NCI-H748 treated with DMSO at 0.1 percent for 48 hours (cell line): ENCODE results near the gene MRGPRE.
"Not testable (repeated sequence)": the region's sequence is repeated elsewhere in the genome, so short reads cannot be mapped to it uniquely, and the experiment has no call there.

Source experiments
- DNase-seq: peaks from one replicate; lab custom pipeline; 2025; lab: John Stamatoyannopoulos, UW

MRGPRE gene, protein sequence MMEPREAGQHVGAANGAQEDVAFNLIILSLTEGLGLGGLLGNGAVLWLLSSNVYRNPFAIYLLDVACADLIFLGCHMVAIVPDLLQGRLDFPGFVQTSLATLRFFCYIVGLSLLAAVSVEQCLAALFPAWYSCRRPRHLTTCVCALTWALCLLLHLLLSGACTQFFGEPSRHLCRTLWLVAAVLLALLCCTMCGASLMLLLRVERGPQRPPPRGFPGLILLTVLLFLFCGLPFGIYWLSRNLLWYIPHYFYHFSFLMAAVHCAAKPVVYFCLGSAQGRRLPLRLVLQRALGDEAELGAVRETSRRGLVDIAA

DNA sequence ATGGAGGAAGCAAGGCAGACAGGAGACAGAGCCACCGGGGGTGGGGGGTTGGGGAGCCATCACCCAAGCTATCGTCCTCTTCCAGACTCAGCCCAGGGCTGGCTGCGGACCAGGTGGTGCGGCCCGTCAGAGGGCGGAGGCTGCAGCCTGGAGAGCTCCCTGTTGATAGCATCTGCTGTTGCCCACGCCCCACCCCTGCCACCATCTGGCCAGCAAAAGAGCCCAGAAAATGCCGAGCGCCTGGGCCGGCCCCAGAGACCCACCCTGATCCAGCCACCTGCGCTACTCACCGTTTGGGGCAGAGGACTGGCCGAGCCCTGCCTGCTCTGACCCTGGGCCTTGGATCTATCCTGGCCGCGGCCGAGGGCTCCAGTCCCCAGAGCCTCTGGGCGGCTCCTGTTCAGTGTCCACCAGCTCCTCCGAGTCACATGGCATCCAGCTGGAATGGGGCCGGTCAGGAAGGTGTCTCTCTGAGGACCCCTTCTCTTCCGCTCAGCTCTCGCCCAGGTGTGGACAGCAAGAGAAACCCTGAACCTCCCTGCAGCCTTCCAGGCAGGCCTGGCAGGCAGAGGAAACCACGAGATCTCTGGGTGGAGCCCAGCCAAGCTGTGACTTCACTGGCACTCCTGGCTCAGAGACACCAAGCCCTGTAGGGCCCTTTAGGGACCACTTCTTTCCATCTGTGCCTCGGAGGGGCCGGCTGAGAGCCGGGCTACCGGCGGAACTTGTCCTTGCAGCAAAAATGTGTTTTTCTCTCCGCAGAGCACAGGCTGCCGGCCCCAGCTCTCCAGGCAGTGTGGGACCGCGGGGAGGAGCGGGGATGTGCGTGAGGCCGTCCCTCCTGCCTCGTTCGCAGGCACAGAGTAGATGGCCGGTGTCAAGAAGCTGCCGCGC is at the start of gene MRGPRE:
Gene MRGPRE, minus strand, starts transcription at position 567 of the 894 bp plus-strand sequence. CDS start 3,618 bp downstream, outside the sequence.
- DNase-seq = no peak

DNA sequence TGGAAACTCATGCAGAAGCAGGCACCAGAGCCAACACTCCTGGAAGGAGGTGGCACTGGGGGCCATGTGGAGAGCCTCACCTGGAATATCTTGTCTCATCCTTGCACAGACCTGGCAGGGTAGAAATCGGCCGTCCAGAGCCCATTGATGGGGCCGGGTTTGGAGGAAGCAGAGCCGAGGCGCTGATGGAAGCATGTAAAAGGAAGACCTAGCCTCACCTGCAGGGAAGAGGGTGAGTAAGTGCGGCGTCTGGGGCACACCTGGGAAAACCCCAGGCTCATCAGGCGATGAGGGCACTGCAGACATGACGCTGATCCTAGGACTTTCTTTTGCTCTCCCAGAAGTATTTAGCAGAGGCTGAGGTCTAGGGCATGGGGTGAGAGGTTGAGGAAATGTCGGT is 48.9 kb upstream of the MRGPRE start:
- not testable (repeated sequence) for DNase-seq

DNA sequence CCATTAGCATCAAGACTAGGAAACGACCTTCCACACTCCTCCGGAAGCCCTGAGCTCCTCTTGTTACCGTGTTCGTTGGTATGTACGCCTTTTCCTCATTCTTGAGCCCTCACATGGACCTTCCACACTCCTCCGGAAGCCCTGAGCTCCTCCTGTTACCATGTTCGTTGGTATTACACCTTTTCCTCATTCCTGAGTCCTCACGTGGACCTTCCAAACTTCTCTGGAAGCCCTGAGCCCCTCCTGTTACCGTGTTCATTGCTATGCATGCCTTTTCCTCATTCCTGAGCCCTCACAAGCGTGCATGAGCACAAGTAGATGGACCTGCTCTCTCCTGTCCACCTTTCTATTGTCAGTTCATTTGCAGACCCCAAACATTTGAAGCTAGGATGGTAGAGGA is 48.4 kb upstream of the MRGPRE start:
- DNase-seq = not testable (repeated sequence)

DNA sequence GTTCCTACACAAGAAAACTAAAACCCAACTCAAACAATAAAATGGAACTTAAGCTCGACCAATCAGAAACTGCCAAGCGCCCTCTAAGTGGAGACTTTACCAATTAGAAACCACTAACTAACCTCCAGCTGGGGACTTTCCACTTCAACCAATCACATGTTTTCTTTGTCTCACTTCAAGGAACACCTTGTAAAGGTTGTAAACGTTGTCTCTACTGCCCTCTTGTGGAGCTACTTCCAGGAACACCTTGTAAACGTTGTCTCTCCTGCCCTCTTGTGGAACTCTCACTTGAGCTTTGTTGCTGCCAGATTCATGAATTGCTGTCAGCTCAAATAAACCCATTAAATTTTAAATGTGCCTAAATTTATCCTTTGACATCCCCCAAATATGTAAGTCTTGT is 46.7 kb upstream of the MRGPRE start:
- DNase-seq = not testable (repeated sequence)

DNA sequence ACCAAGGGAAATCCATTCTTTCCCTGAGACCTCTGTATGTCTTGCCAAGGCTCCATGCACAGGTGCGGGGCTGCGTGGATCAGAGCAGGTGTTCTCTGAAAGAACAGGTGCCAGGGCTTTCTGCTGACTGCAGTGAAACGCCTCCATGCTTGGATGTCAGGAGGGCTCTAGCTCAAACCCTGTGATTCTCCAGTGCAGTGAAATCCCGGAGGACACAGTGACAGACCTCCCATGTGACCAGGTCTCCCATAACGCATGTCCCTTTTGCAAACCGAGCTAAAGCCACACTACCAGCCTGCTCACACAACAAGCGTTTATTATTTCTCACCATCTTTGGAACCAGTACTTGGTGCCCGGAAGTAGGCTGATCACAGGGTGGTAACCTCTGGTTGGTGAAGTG is 41.4 kb upstream of the MRGPRE start:
- DNase-seq = not testable (repeated sequence)

DNA sequence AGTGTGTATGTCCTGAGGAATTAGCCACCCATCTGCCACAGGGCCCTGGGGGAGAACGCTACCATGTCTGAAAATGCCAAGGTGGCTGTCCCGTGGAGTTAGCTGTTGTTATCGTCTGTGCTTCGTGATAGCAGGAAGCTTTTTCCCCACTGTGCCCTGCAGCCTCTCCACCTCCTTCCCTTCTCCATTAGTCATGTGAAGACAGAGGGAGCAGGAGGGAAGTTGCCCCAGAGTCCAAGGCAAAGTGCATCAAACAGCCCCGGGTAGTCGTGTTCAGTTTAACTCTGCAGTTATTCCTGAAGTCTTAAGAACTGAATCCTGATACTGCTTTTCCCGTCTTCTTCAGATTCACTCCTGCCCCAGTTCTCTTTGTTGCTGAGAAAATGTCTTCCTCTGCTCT is 30.3 kb upstream of the MRGPRE start:
- DNase-seq = not testable (repeated sequence)

DNA sequence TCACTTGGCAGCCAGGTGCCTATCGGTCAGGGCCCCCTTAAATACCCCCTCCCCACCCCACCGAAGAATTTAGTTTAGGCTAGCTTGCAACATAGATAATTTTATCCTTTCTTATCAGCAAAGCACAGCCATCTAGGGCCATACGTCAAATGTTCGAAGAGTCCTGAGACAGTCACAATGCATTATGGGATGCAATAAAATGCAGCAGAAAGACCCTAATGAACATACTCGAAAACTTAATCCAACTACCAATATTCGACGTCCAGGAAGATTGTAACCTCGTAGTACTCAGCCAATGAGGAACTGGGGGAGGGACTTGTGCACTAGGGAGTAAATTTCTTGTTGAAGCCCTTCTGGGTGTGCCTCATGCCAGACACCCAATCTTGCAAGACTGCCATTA is 29.6 kb upstream of the MRGPRE start:
- DNase-seq = not testable (repeated sequence)

DNA sequence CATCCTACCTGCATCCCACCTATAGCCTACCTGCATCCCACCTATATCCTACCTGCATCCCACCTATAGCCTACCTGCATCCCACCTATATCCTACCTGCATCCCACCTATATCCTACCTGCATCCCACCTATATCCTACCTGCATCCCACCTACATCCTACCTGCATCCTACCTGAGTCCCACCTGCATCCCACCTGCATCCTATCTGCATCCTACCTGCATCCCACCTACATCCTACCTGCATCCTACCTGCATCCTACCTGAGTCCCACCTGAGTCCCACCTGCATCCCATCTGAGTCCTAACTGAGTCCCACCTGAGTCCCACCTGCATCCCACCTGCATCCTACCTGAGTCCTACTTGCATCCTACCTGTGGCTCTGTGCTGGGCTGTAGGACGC is 25.3 kb upstream of the MRGPRE start:
- not testable (repeated sequence) for DNase-seq

DNA sequence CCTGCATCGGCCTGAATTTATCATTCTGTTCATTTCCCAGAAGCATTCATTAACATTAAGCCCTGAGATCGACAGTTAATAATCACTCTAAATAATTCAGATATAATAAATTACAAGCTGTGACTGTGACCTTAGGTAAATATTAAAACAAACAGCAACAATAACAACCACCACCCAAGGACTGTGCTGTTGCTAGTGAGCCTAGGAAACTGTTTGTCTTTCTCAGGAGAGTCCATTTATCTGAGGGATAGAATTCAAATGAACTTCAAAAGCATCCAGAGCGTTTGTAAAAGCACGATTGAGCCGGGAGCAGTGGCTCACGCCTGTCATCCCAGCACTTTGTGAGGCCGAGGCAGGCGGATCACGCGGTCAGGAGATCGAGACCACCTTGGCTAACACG is 23.0 kb upstream of the MRGPRE start:
- not testable (repeated sequence) for DNase-seq

DNA sequence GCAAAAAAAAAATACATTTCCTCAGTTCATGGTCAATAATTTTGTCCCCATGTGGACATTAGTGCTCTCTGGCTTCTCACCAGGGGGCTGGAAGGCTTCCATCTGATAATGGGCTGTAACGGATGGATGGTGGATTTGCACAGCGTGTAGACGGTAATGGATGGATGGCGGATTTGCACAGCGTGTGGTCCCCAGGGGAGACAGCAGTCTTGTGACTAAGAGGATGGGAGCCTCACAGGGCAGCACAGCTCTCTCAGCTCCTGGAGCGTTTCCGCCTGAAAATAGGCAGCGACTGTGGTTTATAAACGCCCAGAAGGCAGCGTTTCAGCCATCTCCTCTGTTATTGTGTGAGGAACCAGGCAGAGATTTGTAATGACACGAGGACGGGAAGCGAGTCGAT is 22.6 kb upstream of the MRGPRE start:
- not testable (repeated sequence) for DNase-seq

DNA sequence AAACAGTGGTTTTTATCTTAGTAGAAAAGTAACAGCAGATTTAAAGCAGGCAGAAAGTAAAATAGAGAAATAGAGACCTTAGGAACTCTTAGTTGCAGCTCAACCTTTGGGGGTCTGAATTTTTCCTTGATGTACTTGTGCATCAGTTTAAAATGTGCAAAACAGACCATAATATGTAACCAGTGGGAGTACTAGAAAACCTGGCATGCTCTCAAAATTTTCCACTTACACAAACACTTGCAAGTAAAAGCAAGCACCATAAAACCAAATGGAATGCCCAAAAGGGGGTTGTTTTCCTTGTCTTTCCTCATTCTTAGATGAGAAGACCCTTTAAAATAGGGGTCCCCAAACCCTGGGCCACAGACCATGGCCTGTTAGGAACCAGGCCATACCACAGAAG is 12.9 kb upstream of the MRGPRE start:
- DNase-seq = no peak

DNA sequence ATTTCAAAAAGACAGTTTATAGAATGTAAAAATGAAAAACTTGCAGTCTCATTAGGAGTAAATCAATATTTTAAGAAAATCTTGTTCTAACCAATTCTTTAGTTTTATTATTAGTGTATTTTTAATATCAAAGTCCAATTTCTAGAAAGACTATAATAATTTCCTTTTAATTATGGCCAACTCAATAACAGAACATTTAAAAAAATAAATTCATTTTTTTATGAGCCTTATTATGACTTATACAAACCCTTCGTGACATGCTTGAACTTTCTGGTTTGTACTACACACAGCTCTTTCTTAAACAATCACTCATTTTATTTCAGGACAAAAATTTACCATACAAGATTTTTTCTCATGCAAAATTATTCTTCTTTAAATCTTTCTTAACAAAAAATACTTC is 11.7 kb upstream of the MRGPRE start:
- no peak for DNase-seq

DNA sequence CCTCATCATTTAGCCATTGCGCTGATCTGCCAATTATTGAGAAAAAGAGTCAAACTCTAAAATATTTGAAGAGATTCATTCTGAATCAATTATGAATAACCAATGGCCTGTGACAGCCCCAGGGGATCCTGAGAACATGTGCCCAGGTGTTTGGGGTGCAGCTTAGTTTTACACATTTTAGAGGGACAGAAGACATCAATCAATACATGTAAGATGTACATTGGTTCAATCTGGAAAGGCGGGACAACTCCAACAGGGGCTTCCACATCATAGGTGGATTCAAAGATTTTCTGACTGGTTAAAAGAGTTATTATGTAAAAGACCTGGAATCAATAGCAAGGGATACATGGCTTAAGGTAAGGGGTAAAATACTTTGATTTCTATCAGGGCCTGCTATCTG is 4.9 kb upstream of the MRGPRE start:
- no peak for DNase-seq

DNA sequence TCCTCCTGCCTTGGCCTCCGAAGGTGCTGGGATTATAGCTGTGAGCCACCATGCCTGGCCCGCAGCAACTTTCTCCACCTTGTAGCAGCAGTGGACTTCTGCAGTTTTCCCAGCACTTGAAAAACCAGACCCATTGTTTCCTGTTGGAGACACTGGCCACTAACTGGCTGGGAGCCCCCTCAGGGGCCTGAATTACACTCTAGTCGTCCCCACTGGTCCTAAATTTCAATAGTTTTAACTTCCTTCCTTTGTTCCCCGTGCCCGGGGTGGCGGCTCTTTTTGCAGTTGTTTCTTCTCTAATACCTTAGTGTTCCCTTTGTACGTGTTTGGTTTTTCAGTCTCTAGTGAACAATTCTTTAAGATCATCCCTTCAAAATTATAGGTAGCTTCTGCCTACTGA is 2.6 kb upstream of the MRGPRE start:
- no peak for DNase-seq

DNA sequence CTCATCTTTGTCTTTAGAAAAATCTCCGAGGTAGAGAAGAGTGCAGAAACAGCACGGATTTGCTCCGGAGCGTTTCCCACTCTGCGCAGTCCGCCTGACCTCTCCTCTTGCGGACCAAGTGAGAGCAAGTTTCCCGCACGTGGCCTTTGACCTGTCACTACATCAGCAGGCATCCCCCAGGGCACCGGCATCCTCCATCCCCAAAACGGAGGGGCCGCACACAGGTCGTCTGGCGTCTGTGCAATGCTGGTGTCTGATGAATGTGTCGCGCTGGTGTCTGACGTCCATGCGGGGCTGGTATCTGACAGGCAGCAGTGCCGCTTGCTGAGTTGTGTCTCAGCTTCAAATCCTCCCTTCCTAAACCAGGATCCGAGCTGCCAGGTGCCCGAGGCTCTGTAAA is 739 bp upstream of the MRGPRE start:
- DNase-seq = no peak

DNA sequence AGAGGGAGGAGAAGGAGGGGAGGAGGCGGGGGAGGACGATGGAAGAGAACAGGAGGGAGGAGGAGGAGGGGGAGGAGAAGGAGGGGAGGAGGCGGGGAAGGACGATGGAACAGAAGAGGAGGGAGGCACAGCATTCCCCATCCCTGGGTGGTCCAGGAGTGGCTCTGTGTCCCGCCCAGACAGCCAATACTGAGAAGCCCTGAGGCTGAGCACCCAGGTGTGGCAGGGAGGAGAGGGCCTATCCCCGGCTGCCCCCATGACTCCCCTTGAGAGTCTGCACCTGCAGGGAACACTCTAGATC is 717 bp downstream of the MRGPRE start:
- no peak for DNase-seq

DNA sequence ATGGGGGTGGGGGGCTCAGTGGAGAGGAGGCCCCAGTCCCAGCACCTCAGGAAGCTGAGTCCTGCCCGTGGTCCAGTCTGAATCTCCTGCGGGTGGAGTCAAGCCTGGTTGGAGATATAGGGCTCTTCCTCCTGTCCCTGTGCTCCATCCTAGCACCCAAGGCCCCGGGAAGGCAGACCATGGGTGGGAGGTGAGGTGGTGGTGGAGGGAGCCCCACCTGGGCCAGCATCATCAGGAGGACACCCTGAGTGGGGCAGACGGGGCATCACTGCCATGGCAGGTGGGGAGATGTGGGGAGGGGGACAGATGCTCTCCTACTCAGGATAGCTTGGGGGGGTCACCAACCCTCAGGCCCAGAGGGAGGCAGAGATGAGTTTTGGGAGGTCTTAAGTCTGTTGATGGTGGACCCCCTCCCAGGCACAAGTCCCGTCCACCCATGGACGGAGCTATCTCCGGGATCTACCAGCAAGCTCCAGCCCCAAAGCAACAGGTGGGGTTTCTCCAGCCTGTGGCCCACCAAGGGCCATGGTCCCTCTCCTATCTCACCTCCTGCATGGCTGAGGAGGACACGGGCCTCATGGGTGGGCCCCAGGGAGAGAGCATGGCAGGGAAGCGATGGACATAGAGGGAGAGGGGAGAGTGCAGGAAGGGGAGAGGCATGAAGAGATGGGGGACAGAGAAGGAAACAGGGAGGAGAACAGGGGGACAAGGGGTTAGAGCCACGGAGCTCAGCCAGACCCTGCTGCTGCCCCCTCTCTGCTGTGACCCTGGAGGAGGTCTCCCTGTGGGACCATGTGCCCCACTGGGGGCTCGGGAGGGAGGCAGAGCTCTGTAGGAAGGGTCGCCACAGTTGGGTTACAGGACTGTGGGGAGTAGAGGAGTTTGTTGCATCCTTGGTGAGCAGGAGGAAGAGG is 1.3 kb downstream of the MRGPRE start:
- no peak for DNase-seq

DNA sequence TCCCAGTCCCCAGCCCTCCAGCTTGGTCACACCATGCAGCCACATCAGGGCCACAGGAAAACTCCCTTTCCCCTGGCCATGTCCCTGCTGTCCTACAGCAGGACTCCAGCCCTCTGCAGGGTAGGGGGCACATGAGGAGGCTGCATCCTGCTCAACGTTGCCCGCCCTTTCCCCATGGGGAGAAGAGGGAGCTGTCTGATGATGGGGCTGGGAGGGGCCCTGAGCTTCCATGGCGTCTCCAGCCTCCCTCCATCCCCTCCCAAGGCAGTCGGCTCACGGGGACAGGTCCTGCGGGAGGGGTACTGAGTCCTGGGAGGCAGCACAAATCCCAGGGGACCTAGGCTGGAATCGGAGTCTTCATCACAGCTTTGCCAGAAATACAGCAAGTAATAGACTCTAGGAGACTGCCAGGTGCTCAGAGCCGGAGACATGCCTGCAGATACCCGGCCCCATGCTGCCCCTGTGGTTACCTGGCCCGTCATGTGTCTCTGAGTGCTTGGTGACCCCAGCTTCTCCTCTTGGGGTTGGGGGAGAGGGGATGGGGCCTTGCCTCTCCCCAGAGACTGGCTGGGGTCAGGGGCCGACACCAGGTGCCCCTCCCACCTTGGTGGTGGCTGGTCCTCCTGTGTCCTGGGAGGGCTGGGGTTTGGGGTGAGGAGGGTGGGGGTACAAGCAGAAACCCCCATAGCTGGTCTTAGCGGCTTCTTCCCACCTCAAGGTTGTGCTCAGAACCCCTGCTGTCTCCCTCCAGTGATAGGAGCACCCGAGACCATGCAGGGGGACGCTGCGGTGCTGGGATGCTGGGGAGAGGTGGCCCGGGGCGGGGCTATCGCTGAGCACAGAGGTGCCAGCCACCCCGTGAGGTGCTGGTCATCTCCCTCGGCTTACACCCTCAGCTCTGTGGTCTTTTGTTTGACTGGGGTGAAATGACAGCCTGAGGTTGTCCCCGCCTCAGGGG is 2.3 kb downstream of the MRGPRE start:
- DNase-seq = no peak

DNA sequence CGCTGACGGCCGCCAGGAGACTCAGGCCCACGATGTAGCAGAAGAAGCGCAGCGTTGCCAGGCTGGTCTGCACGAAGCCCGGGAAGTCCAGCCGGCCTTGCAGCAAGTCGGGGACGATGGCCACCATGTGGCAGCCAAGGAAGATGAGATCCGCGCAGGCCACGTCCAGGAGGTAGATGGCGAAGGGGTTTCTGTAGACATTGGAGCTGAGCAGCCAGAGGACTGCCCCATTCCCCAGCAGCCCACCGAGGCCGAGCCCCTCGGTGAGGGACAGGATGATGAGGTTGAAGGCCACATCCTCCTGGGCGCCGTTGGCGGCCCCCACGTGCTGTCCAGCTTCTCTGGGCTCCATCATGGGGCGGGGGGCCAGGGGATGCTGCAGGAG is 3.8 kb downstream of the MRGPRE start:
- no peak for DNase-seq

DNA sequence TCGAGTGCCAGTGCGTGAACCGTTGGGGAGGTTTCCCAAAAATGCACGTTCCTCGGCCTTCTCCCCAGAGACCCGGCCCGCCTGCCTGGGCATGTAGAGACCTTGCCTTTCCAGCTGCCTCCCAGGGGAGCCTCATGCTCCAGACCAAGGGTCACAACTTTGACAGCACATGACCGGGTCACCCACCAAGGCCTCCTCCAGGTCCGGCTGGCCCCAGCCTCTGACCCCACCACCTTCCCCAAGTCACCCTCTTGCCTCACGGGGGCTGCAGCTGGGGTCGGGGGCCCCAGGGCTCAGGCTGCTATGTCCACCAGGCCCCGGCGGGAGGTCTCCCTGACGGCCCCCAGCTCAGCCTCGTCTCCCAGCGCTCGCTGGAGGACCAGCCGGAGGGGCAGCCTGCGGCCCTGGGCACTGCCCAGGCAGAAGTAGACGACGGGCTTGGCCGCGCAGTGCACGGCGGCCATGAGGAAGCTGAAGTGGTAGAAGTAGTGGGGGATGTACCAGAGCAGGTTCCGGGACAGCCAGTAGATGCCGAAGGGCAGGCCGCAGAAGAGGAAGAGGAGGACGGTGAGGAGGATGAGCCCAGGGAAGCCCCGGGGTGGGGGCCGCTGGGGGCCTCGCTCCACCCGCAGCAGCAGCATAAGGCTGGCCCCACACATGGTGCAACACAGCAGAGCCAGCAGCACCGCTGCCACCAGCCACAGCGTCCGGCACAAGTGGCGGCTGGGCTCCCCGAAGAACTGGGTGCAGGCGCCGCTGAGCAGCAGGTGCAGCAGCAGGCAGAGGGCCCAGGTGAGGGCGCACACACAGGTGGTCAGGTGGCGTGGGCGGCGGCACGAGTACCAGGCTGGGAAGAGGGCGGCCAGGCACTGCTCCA is 4.4 kb downstream of the MRGPRE start:
- DNase-seq = no peak
